Measurements from ENCODE around the gene GNG12. TPM values are rescaled to one million over a fixed set of nuclear protein-coding genes. Genes with fewer than 3 reads are reported as not detected.
A peak's percentile ranks its signal among the peaks of the same experiment; 100 is the strongest.

The GNG12 gene
- total RNA-seq, 1 donor from 2014 or later, result 71.2 TPM

GRCh38 chr1:67700692-67701410 lies 132.4 kb downstream of the GNG12 start:
- peak overlapping the region; percentile 1 to 43 for H3K27ac ChIP-seq
- peaks cover 10 to 30% of the 10 kb centered on the region in 2 donors for H3K36me3 ChIP-seq
- no peak for DNase-seq (ENCODE audit: low spot score in 2 of 2)

DNA sequence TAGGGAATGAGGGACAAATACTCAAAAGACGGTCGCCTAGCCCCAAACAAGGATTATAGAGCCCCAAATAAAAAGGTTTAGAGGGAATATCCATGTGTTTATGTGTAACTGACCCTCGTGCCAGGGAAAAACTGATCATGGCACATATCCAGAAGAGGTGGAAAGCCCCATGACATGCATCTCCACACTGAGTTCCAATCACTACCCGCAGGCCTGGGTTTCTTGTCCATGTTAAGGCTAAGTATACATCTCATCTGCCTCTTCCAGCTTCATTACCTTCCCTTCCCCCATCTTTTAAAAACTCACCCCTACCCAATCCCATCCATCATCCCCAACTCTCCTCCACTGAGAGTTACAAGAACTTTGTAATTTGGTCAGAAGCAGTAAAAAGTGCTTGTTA lies 133.0 kb downstream of the GNG12 start:
- no peak for TF ChIP-seq CTCF (IDR thresholded peaks at IDR 0.05)
- Histone ChIP-seq H3K27ac (peak overlapping the region; percentile 1 to 43), H3K4me1 (no peaks in the 10 kb centered on the region), H3K27me3 (no peaks in the 10 kb centered on the region), H3K36me3 (peaks cover 10 to 25% of the 10 kb centered on the region in 2 donors), H3K9me3 (no peaks in the 10 kb centered on the region), H3K4me3 (no peak overlapping the region)
- DNase-seq (ENCODE audit: low spot score in 2 of 2), result no peak
- intact Hi-C loops (cut with DNase I), result no loop called here

More at GRCh38 chr1:67700692-67701410, 132.4 kb downstream of the GNG12 start:
- Histone ChIP-seq H3K9me3 (no peaks in the 10 kb centered on the region), H3K4me1 (peaks cover 0 to 4% of the 10 kb centered on the region in 2 donors), H3K27me3 (no peaks in the 10 kb centered on the region), H3K4me3 (no peak overlapping the region)
- intact Hi-C loops (cut with DNase I), result no loop called here
- peak in 1 of 3 experiments; percentile 18 for TF ChIP-seq CTCF (IDR thresholded peaks at IDR 0.05)

DNA sequence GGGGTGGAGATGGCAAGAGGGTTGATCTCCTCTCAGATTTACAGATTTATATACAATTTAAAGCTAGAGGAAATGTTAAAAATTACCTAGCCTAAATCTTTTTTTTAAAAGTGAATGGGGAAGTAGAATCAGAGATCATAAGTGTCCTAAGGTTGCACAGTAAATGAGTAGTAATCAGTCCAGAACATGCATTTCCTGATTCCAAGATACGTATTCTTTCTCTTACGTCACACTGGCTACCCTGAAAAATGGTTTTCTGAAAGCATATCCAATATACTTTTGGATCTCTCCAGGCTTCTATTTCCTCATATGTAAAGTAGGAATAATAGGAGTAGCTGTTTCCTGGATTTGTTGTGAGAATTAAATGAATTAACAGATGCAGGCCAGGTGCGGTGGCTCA lies 136.6 kb downstream of the GNG12 start:
- H3K4me1 ChIP-seq, result no peaks in the 10 kb centered on the region
- H3K9me3 ChIP-seq, result no peaks in the 10 kb centered on the region
- H3K27me3 ChIP-seq, result no peaks in the 10 kb centered on the region
- H3K4me3 ChIP-seq, result no peak overlapping the region
- H3K27ac ChIP-seq, result no peak overlapping the region
- no peak for TF ChIP-seq CTCF (IDR thresholded peaks at IDR 0.05)
- intact Hi-C loops (cut with DNase I), result no loop called here
- DNase-seq (ENCODE audit: low spot score in 2 of 2), result no peak
- H3K36me3 ChIP-seq, result peaks cover 0 to 6% of the 10 kb centered on the region in 2 donors

- intact Hi-C loops (cut with DNase I), result no loop called here
- no peak for TF ChIP-seq CTCF (IDR thresholded peaks at IDR 0.05)
- no peaks in the 10 kb centered on the region for H3K27me3 ChIP-seq
Observed at GRCh38 chr1:67695963-67696362, 137.3 kb downstream of the GNG12 start.

GRCh38 chr1:67691712-67692111 lies 141.6 kb downstream of the GNG12 start:
- Histone ChIP-seq H3K4me3 (no peak overlapping the region), H3K4me1 (peaks cover 0 to 10% of the 10 kb centered on the region in 2 donors), H3K36me3 (peaks cover 23 to 27% of the 10 kb centered on the region in 2 donors), H3K9me3 (no peaks in the 10 kb centered on the region), H3K27me3 (no peaks in the 10 kb centered on the region), H3K27ac (peak overlapping the region in 1 of 2 donors; percentile 14)
- DNase-seq (ENCODE audit: low spot score in 2 of 2), result no peak
- intact Hi-C loops (cut with DNase I), result no loop called here
- no peak for TF ChIP-seq CTCF (IDR thresholded peaks at IDR 0.05)

More at GRCh38 chr1:67695963-67696362, 137.3 kb downstream of the GNG12 start:
- no peak for DNase-seq (ENCODE audit: low spot score in 2 of 2)
- Histone ChIP-seq H3K27ac (no peak overlapping the region), H3K4me3 (no peak overlapping the region), H3K9me3 (no peaks in the 10 kb centered on the region), H3K36me3 (peaks cover 0 to 3% of the 10 kb centered on the region in 2 donors), H3K4me1 (no peaks in the 10 kb centered on the region)
